ENCODE measurements around the gene NSUN6.

DNA sequence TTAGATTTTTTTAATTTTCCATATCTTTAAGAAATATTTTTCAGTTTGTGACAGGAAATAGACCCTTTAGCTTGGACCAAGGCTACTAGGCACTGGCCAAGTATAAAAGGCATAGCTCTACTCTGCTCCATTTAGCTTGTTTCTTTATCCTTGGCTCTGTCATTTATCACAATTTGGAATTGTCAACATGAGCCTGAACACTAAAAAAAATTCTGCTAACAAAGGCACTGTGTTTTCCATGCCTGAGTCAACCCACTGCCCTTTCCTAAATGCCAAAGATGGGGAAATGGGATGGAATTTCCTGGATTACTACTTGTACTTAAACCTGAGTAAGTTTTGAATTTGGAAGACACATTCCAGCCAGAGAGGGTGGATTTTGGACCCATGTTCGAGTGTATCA is 128.4 kb downstream of the NSUN6 start:
- TF ChIP-seq, protein P1, sequence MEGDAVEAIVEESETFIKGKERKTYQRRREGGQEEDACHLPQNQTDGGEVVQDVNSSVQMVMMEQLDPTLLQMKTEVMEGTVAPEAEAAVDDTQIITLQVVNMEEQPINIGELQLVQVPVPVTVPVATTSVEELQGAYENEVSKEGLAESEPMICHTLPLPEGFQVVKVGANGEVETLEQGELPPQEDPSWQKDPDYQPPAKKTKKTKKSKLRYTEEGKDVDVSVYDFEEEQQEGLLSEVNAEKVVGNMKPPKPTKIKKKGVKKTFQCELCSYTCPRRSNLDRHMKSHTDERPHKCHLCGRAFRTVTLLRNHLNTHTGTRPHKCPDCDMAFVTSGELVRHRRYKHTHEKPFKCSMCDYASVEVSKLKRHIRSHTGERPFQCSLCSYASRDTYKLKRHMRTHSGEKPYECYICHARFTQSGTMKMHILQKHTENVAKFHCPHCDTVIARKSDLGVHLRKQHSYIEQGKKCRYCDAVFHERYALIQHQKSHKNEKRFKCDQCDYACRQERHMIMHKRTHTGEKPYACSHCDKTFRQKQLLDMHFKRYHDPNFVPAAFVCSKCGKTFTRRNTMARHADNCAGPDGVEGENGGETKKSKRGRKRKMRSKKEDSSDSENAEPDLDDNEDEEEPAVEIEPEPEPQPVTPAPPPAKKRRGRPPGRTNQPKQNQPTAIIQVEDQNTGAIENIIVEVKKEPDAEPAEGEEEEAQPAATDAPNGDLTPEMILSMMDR (IDR thresholded peaks at IDR 0.05), result no peak
- TF ChIP-seq EP300 (IDR thresholded peaks at IDR 0.05), result no peak
- no peak for TF ChIP-seq POLR2AphosphoS5 (IDR thresholded peaks at IDR 0.05)
